IMR-90 (cell line): ENCODE measurements around the gene TMEM229A. TPM values are rescaled to one million over a fixed set of nuclear protein-coding genes. Genes with fewer than 3 reads are reported as not detected.

Experiments
- ATAC-seq: fragments of 200-7000 bp; cut with Tn5 transposase; 2 replicates; pipeline ENCODE4 v1.9.1; 2020; ENCODE audit warnings: low read depth, mild to moderate bottlenecking, moderate library complexity
- BruUV-seq: library from RNA; stranded (reverse); fragments of 400-500 nt; replicated peaks from 2 replicates; lab custom pipeline; 2021; lab: Mats Ljungman, UMichigan
- CTCF ChIA-PET: fragments of 300-600 bp; formaldehyde crosslinking; extraction: SDS; loops from one replicate; lab custom pipeline; 2021; ENCODE audit warnings: antibody characterized with exemption; lab: Yijun Ruan, JAX
- POLR2A ChIA-PET: fragments of 300-600 bp; sonication (Branson Sonifier 250); formaldehyde crosslinking; loops from one replicate; lab custom pipeline; 2022; ENCODE audit warnings: antibody characterized with exemption; ENCODE audit not compliant: unreplicated experiment; lab: Charles Lee
- DNase-seq: peaks from one replicate; pipeline ENCODE4 v3.0.0; 2013
- H2AFZ ChIP-seq: replicated peaks from 2 replicates; pipeline ENCODE3; 2013; ENCODE audit warnings: low read length, mild to moderate bottlenecking; ENCODE audit not compliant: poor library complexity
- H2AK5ac ChIP-seq: 2 replicates; pipeline ENCODE4 v1.6.1; 2013; ENCODE audit warnings: low read depth, low read length, inconsistent platforms
- H2AK9ac ChIP-seq: replicated peaks from 2 replicates; pipeline ENCODE3; 2013; ENCODE audit warnings: mild to moderate bottlenecking, low read depth, low read length, moderate library complexity; ENCODE audit not compliant: poor library complexity
- H2BK120ac ChIP-seq: 2 replicates; pipeline ENCODE4 v1.6.1; 2013; ENCODE audit warnings: low read depth, low read length, inconsistent platforms
- H2BK15ac ChIP-seq: 3 replicates; pipeline ENCODE4 v1.6.1; 2013; ENCODE audit warnings: low read depth, low read length, inconsistent platforms
- H2BK20ac ChIP-seq: 2 replicates; pipeline ENCODE4 v1.6.1; 2013; ENCODE audit warnings: low read depth, mild to moderate bottlenecking, inconsistent platforms, low read length, moderate library complexity
- H2BK5ac ChIP-seq: 2 replicates; pipeline ENCODE4 v1.6.1; 2013; ENCODE audit warnings: mild to moderate bottlenecking, low read depth, low read length, inconsistent platforms; ENCODE audit not compliant: poor library complexity, severe bottlenecking
- H3K14ac ChIP-seq: replicated peaks from 2 replicates; pipeline ENCODE4 v1.6.1; 2013; ENCODE audit warnings: low read depth, low read length, inconsistent platforms
- H3K18ac ChIP-seq: 2 replicates; pipeline ENCODE4 v1.6.1; 2013; ENCODE audit warnings: low read depth, low read length, control low read depth
- H3K23ac ChIP-seq: 2 replicates; pipeline ENCODE4 v1.6.1; 2013; ENCODE audit warnings: low read depth, low read length, inconsistent platforms
- H3K27ac ChIP-seq: 2 replicates; pipeline ENCODE4 v1.5.1; 2013; ENCODE audit warnings: mild to moderate bottlenecking, control low read depth, low read length; ENCODE audit not compliant: insufficient read depth
- H3K27me3 ChIP-seq: 2 replicates; pipeline ENCODE4 v1.6.1; 2013; ENCODE audit warnings: low read length; ENCODE audit not compliant: control insufficient read depth, insufficient read depth
- H3K36me3 ChIP-seq: 2 replicates; pipeline ENCODE4 v1.6.1; 2013; ENCODE audit warnings: low read length, mixed read lengths; ENCODE audit not compliant: control insufficient read depth, insufficient read depth
- H3K4ac ChIP-seq: 2 replicates; pipeline ENCODE4 v1.6.1; 2013; ENCODE audit warnings: low read depth, low read length, inconsistent platforms
- H3K4me1 ChIP-seq: 2 replicates; pipeline ENCODE4 v1.6.1; 2013; ENCODE audit warnings: low read length, mixed read lengths; ENCODE audit not compliant: control insufficient read depth, insufficient read depth
- H3K4me2 ChIP-seq: 2 replicates; pipeline ENCODE4 v1.6.1; 2013; ENCODE audit warnings: low read depth, mild to moderate bottlenecking, control low read depth, low read length, moderate library complexity
- H3K4me3 ChIP-seq: 2 replicates; pipeline ENCODE4 v1.5.1; 2013; ENCODE audit warnings: low read depth, mild to moderate bottlenecking, control low read depth, low read length, moderate library complexity; ENCODE audit not compliant: insufficient read depth
- H3K56ac ChIP-seq: 2 replicates; pipeline ENCODE4 v1.6.1; 2013; ENCODE audit warnings: low read length, inconsistent platforms; ENCODE audit not compliant: insufficient read depth; ENCODE audit errors: extremely low read depth
- H3K79me1 ChIP-seq, 2 experiments: 2 replicates each; pipeline ENCODE4 v1.6.1; 2013; ENCODE audit warnings: low read length in 2 of 2, inconsistent platforms in 1 of 2, low read depth in 1 of 2
- H3K9ac ChIP-seq: 2 replicates; pipeline ENCODE4 v1.6.1; 2013; ENCODE audit warnings: low read depth, low read length, control low read depth
- H3K9me1 ChIP-seq: 2 replicates; pipeline ENCODE4 v1.6.1; 2013; ENCODE audit warnings: low read length, inconsistent platforms; ENCODE audit not compliant: insufficient read depth
- H3K9me3 ChIP-seq: 2 replicates; pipeline ENCODE4 v1.6.1; 2013; ENCODE audit warnings: low read length; ENCODE audit not compliant: control insufficient read depth, insufficient read depth
- H4K20me1 ChIP-seq: 2 replicates; pipeline ENCODE4 v1.6.1; 2013; ENCODE audit warnings: low read length, inconsistent platforms; ENCODE audit not compliant: insufficient read depth
- H4K5ac ChIP-seq: 2 replicates; pipeline ENCODE4 v1.6.1; 2013; ENCODE audit warnings: mild to moderate bottlenecking, low read depth, low read length, control low read depth
- H4K8ac ChIP-seq, 2 experiments: 2 replicates each; pipeline ENCODE4 v1.6.1; 2013; ENCODE audit warnings: low read depth in 2 of 2, low read length in 2 of 2, control low read depth in 1 of 2, inconsistent platforms in 1 of 2
- H4K91ac ChIP-seq: 2 replicates; pipeline ENCODE4 v1.6.1; 2013; ENCODE audit warnings: low read depth, low read length, inconsistent platforms; ENCODE audit not compliant: insufficient read depth
- BHLHE40 ChIP-seq: fragments of 150-350 bp; IDR thresholded peaks from 2 replicates; pipeline ENCODE4 v1.6.1; 2016; ENCODE audit warnings: mild to moderate bottlenecking, low read depth, low read length
- CEBPB ChIP-seq: IDR thresholded peaks from 2 replicates; pipeline ENCODE4 v1.6.1; 2012; ENCODE audit warnings: low read depth, low read length, improper control_type of control experiment
- CHD1 ChIP-seq: IDR thresholded peaks from 2 replicates; pipeline ENCODE4 v1.6.1; 2012; ENCODE audit warnings: low read depth, low read length, improper control_type of control experiment
- FOS ChIP-seq: fragments of 150-350 bp; IDR thresholded peaks from 2 replicates; pipeline ENCODE4 v1.6.1; 2016; ENCODE audit warnings: low read depth, low read length
- MAFK ChIP-seq: IDR thresholded peaks from 2 replicates; pipeline ENCODE4 v1.6.1; 2012; ENCODE audit warnings: low read depth, low read length, improper control_type of control experiment
- MXI1 ChIP-seq: IDR thresholded peaks from 2 replicates; pipeline ENCODE4 v1.6.1; 2012; ENCODE audit warnings: low read depth, mild to moderate bottlenecking, low read length, moderate library complexity, borderline replicate concordance
- NFE2L2 ChIP-seq: fragments of 150-350 bp; IDR thresholded peaks from 2 replicates; pipeline ENCODE4 v1.6.1; 2016; ENCODE audit warnings: low read depth, mild to moderate bottlenecking, low read length
- POLR2A ChIP-seq: IDR thresholded peaks from 2 replicates; pipeline ENCODE4 v1.6.1; 2012; ENCODE audit warnings: mild to moderate bottlenecking, low read depth, low read length
- RAD21 ChIP-seq: IDR thresholded peaks from 2 replicates; pipeline ENCODE4 v1.6.1; 2012; ENCODE audit warnings: low read length, improper control_type of control experiment
- RCOR1 ChIP-seq: IDR thresholded peaks from 2 replicates; pipeline ENCODE4 v1.6.1; 2012; ENCODE audit warnings: mild to moderate bottlenecking, low read length, improper control_type of control experiment; ENCODE audit not compliant: insufficient replicate concordance
- RFX5 ChIP-seq: IDR thresholded peaks from 2 replicates; pipeline ENCODE4 v1.8.0; 2012; ENCODE audit warnings: low read depth, mild to moderate bottlenecking, low read length, moderate library complexity
- SMC3 ChIP-seq: fragments of 150-350 bp; IDR thresholded peaks from 2 replicates; pipeline ENCODE4 v1.6.1; 2016; ENCODE audit warnings: low read depth, mild to moderate bottlenecking, antibody characterized with exemption, low read length, moderate library complexity
- WGBS, 2 experiments: methylation state at CpG; one replicate each; pipeline versions ENCODE4 v1.1.5 to v1.1.7; 2013; ENCODE audit warnings: missing lambda C conversion rate in 2 of 2; ENCODE audit not compliant: insufficient read length in 1 of 2; ENCODE audit errors: extremely low coverage in 2 of 2; 5-methylcytosine and 5-hydroxymethylcytosine counted together
- dilution Hi-C: fragments of 300-500 bp; cut with HindIII; formaldehyde crosslinking; loops from one replicate; pipeline ENCODE4 v1.14.3; 2018; ENCODE audit warnings: low sequenced_read_pairs; ENCODE audit not compliant: unreplicated experiment
- in situ Hi-C: fragments of 300-500 bp; cut with MboI; formaldehyde crosslinking; loops from 3 replicates; pipeline ENCODE4 v1.14.3; 2019; ENCODE audit warnings: low sequenced_read_pairs, inconsistent platforms, mixed read lengths
- intact Hi-C: fragments of 100-400 bp; cut with micrococcal nuclease; formaldehyde crosslinking; loops from 2 replicates; pipeline ENCODE4 v1.10.0; 2022
- polyA plus RNA-seq, 3 experiments: library from polyadenylated mRNA; depleted of rRNA; stranded (reverse); fragments of >200 nt; gene quantifications; 2 replicates each; pipeline ENCODE4 v1.2.3, GENCODE V29; 2012; ENCODE audit warnings: low replicate concordance in 1 of 3
- total RNA-seq: library from RNA; depleted of rRNA; stranded (reverse); fragments of >200 nt; gene quantifications from 2 replicates; pipeline ENCODE4 v1.2.3, GENCODE V29; 2012
- TF ChIP-seq, protein P1 (sequence below): conservative IDR thresholded peaks from 2 replicates; pipeline ENCODE4 v1.5.1; 2012; ENCODE audit warnings: mild to moderate bottlenecking, low read depth, low read length, improper control_type of control experiment
- TF ChIP-seq, protein P2 (sequence below): fragments of 150-350 bp; IDR thresholded peaks from 2 replicates; pipeline ENCODE4 v1.6.1; 2016; ENCODE audit warnings: low read depth, mild to moderate bottlenecking, low read length, moderate library complexity, borderline replicate concordance
- TF ChIP-seq, protein P3 (sequence below): fragments of 150-350 bp; IDR thresholded peaks from 2 replicates; pipeline ENCODE4 v1.6.1; 2017; ENCODE audit warnings: mild to moderate bottlenecking, antibody characterized with exemption, low read length, low read depth

The TMEM229A gene
- total and polyA plus RNA-seq, 2 of the 4 experiments (the other 2 are of a cell fraction) = not detected

DNA sequence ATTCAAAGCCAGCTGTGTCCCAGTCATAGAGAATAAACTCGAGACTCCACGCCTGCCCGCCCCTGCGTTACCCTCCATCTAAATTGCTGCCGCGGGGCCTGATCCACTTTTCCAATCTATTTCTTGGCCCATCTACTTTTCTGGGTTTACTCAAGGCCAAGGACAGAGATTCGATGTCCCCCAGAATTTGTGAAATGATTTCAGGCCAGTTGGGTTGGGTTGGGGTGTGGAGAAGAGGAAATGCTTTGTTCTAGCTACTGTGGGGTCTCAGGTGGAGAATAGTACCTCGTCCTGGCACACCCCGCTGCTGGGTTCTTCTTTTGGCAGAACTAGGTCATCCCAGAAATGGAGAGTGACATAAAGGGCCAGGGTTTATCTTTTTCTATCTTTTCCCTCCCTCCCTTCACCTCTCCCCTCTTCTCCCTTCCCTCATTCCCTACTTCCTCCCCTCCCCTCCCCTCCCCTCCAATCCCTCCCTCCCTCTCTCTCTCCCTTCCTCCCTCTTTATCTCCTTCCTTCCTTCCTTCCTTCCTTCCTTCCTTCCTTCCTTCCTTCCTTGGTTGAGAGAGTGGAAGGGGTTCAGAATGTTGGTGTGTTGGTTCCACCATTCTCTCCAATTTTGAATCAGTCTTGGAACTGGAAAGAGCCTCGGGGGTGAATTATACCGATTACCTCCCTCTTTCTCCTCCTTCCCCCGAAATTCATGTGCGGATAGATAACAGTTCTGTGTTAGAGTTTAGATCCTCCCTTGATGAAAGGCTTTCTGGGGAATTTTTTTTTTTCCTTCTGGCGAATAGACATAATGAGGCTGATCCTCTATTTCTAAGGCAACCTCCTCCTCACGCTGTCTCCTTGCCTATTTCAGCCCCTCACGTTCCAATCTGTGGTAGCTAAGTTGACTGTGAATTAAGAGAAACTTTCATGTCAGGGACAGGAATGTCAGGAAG lies 1.2 kb upstream of the TMEM229A start:
- BruUV-seq = no TSS peak
- Histone ChIP-seq H2BK5ac (no peak overlapping the region), H3K14ac (no peak overlapping the region), H4K5ac (no peak overlapping the region), H2BK15ac (no peak overlapping the region), H2BK20ac (no peak overlapping the region), H4K8ac (no peak overlapping the region), H3K79me1 (no peaks in the 10 kb centered on the region), H3K27me3 (peaks cover 32% of the 10 kb centered on the region), H2BK120ac (no peak overlapping the region), H3K27ac (no peak overlapping the region), H2AK5ac (no peak overlapping the region), H3K18ac (no peak overlapping the region), H3K56ac (no peak overlapping the region), H3K4me2 (no peak overlapping the region), H4K20me1 (no peaks in the 10 kb centered on the region), H3K4me3 (no peak overlapping the region), H3K4ac (no peak overlapping the region), H2AK9ac (no peak overlapping the region), H4K91ac (no peak overlapping the region), H3K4me1 (no peaks in the 10 kb centered on the region; the same call in 1 of the 2 replicates), H3K9ac (no peak overlapping the region), H2AFZ (no peak overlapping the region), H3K36me3 (no peaks in the 10 kb centered on the region), H3K9me1 (no peaks in the 10 kb centered on the region), H3K9me3 (no peaks in the 10 kb centered on the region; the same call in 1 of the 2 replicates), H3K23ac (no peak overlapping the region)
- DNase-seq (no peak), ATAC-seq (no peak)
- in situ Hi-C loops (no loop called here), dilution Hi-C loops (no loop called here), intact Hi-C loops (no loop called here)
- CTCF ChIA-PET = no interaction called here
- WGBS, 2 experiments = no CpG with 5 or more reads among the region's 16 CpGs
- POLR2A ChIA-PET = no interaction called here
- TF ChIP-seq MAFK (no peak), RCOR1 (no peak), FOS (no peak), CEBPB (no peak), NFE2L2 (no peak), POLR2A (no peak), SMC3 (no peak), BHLHE40 (no peak), MXI1 (no peak), RFX5 (no peak), RAD21 (no peak), CHD1 (no peak)
- TF ChIP-seq, protein P1, sequence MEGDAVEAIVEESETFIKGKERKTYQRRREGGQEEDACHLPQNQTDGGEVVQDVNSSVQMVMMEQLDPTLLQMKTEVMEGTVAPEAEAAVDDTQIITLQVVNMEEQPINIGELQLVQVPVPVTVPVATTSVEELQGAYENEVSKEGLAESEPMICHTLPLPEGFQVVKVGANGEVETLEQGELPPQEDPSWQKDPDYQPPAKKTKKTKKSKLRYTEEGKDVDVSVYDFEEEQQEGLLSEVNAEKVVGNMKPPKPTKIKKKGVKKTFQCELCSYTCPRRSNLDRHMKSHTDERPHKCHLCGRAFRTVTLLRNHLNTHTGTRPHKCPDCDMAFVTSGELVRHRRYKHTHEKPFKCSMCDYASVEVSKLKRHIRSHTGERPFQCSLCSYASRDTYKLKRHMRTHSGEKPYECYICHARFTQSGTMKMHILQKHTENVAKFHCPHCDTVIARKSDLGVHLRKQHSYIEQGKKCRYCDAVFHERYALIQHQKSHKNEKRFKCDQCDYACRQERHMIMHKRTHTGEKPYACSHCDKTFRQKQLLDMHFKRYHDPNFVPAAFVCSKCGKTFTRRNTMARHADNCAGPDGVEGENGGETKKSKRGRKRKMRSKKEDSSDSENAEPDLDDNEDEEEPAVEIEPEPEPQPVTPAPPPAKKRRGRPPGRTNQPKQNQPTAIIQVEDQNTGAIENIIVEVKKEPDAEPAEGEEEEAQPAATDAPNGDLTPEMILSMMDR = no peak
- TF ChIP-seq, protein P2, sequence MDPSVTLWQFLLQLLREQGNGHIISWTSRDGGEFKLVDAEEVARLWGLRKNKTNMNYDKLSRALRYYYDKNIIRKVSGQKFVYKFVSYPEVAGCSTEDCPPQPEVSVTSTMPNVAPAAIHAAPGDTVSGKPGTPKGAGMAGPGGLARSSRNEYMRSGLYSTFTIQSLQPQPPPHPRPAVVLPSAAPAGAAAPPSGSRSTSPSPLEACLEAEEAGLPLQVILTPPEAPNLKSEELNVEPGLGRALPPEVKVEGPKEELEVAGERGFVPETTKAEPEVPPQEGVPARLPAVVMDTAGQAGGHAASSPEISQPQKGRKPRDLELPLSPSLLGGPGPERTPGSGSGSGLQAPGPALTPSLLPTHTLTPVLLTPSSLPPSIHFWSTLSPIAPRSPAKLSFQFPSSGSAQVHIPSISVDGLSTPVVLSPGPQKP = no peak
- TF ChIP-seq, protein P3, sequence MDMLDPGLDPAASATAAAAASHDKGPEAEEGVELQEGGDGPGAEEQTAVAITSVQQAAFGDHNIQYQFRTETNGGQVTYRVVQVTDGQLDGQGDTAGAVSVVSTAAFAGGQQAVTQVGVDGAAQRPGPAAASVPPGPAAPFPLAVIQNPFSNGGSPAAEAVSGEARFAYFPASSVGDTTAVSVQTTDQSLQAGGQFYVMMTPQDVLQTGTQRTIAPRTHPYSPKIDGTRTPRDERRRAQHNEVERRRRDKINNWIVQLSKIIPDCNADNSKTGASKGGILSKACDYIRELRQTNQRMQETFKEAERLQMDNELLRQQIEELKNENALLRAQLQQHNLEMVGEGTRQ = no peak
